ENCODE measurements around the gene HMOX2. TPM values are rescaled to one million over a fixed set of nuclear protein-coding genes. Genes with fewer than 3 reads are reported as not detected.
A peak's percentile ranks its signal among the peaks of the same experiment; 100 is the strongest.

Gene HMOX2
- total RNA-seq, 1 experiment from 2014 or later: 48.4 TPM

- DNase-seq (ENCODE audit: low spot score): no peak
Observed at GRCh38 chr16:4525069-4525468, 48.9 kb downstream of the HMOX2 start.

GRCh38 chr16:4525634-4526277 lies 49.6 kb downstream of the HMOX2 start:
- DNase-seq (ENCODE audit: low spot score): no peak

- DNase-seq (ENCODE audit: low spot score): peak; percentile 33
Observed at GRCh38 chr16:4529085-4530060, 53.2 kb downstream of the HMOX2 start.

GRCh38 chr16:4531811-4532210 lies 55.6 kb downstream of the HMOX2 start:
- no peak for DNase-seq (ENCODE audit: low spot score)

- DNase-seq (ENCODE audit: low spot score): no peak
Observed at GRCh38 chr16:4532238-4532637, 56.0 kb downstream of the HMOX2 start.

GRCh38 chr16:4533490-4533889 lies 57.3 kb downstream of the HMOX2 start:
- no peak for DNase-seq (ENCODE audit: low spot score)

GRCh38 chr16:4534151-4534790 lies 58.1 kb downstream of the HMOX2 start:
- no peak for DNase-seq (ENCODE audit: low spot score)

GRCh38 chr16:4535627-4536108 lies 59.5 kb downstream of the HMOX2 start:
- DNase-seq (ENCODE audit: low spot score): no peak

- DNase-seq (ENCODE audit: low spot score): no peak
Observed at GRCh38 chr16:4536391-4537106, 60.4 kb downstream of the HMOX2 start.

- DNase-seq (ENCODE audit: low spot score): no peak
Observed at GRCh38 chr16:4537376-4538343, 61.5 kb downstream of the HMOX2 start.

- peak; percentile 91 for DNase-seq (ENCODE audit: low spot score)
Observed at GRCh38 chr16:4538350-4539235, 62.4 kb downstream of the HMOX2 start, which contains the start of gene CDIP1. CDIP1 (minus strand) TSS chr16:4538773; CDS start chr16:4514130, 24,643 bp downstream.

GRCh38 chr16:4539716-4540284 lies 63.6 kb downstream of the HMOX2 start:
- DNase-seq (ENCODE audit: low spot score): no peak

GRCh38 chr16:4544473-4544872 lies 68.3 kb downstream of the HMOX2 start:
- no peak for DNase-seq (ENCODE audit: low spot score)

GRCh38 chr16:4548124-4548523 lies 71.9 kb downstream of the HMOX2 start:
- DNase-seq (ENCODE audit: low spot score): no peak

GRCh38 chr16:4550591-4550990 lies 74.4 kb downstream of the HMOX2 start:
- DNase-seq (ENCODE audit: low spot score): no peak

GRCh38 chr16:4552541-4552940 lies 76.3 kb downstream of the HMOX2 start:
- DNase-seq (ENCODE audit: low spot score): no peak

- DNase-seq (ENCODE audit: low spot score): no peak
Observed at GRCh38 chr16:4556112-4556511, 79.9 kb downstream of the HMOX2 start, which contains the start of gene C16orf96. C16orf96 (plus strand) TSS chr16:4556340; CDS start chr16:4556490, 150 bp downstream.

GRCh38 chr16:4556580-4556979 lies 80.4 kb downstream of the HMOX2 start:
- DNase-seq (ENCODE audit: low spot score): no peak

GRCh38 chr16:4557973-4558372 lies 81.8 kb downstream of the HMOX2 start:
- no peak for DNase-seq (ENCODE audit: low spot score)
